HG03571 (cell line): ENCODE measurements around the gene NFE2.

ENCODE experiments used
- ATAC-seq: cut with Tn5 transposase; IDR thresholded peaks from one replicate; pipeline ENCODE4 v1.9.1; 2021; ENCODE audit not compliant: unreplicated experiment

Gene NFE2

GRCh38 chr12:54253240-54253639, 47.6 kb downstream of the NFE2 start:
- ATAC-seq: no peak

GRCh38 chr12:54251667-54252284, 49.0 kb downstream of the NFE2 start:
- no peak for ATAC-seq

- no peak for ATAC-seq
Observed at GRCh38 chr12:54249489-54249888, 51.3 kb downstream of the NFE2 start.

GRCh38 chr12:54246011-54246641, 54.7 kb downstream of the NFE2 start:
- no peak for ATAC-seq
